ENCODE measurements around the gene CDK9.

- TF ChIP-seq CTCF (conservative IDR thresholded peaks at IDR 0.05; ENCODE audit: low read length), result no peak
- no peak for TF ChIP-seq EZH2phosphoT487 (IDR thresholded peaks at IDR 0.05; ENCODE audit: borderline replicate concordance, low read depth, low read length)
Observed at GRCh38 chr9:127826253-127826913, 40.5 kb downstream of the CDK9 start.
